AG10803 (cell line): Measurements from ENCODE around the gene ARHGAP33.

Experiments
- DNase-seq: peaks from one replicate; pipeline ENCODE4 v3.0.0; 2010; ENCODE audit warnings: low read depth
- H3K4me3 ChIP-seq: 2 replicates; pipeline ENCODE4 v1.5.1; 2011; ENCODE audit warnings: mild to moderate bottlenecking, low read length, control low read depth
- TF ChIP-seq, protein P1 (sequence below): conservative IDR thresholded peaks from 2 replicates; pipeline ENCODE4 v1.5.1; 2011; ENCODE audit warnings: mild to moderate bottlenecking, low read length, control low read depth, inconsistent platforms

Gene ARHGAP33

DNA sequence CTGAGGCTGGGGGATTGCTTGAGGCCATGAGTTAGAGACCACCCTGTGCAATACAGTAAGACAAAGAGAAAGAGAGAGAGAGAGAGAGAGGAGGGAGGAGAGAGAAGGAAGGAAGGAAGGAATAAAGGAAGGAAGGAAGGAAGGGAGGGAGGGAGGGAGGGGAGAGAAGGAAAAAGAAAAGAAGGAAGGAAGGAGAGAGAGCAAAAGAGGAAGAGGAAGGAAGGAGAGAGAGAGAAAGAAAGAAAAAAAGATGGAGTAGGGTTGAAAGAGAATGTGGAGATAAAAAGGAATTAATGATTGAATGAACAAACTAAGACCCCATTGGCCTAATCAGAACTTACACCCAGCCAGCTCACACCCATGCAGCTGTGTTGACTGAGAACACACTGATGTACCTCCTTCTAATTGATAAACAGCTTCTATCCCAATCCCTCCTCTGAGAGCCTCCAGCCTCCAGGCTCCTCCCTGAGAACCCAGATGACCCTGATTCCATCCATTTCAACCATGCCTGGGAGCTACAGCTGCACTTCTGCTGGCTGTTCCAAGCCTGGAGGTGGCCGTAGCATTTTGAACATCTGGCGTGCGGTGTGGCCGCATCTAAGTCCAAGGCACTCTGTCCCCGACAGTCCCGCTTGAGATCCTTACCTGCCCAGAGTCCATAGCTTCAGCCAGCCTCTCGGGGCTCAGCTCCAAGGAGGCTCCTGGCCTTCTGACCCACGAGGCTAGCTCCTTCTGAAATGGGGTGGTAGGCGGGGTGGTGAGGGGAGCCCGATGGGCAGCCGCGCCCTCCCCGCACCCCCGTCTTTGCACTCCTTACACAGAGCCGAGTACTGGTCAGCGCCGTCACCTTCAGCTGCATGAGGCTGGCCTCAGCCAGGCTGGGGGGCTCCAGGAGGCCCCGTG, 36.2 kb downstream of the ARHGAP33 start:
- DNase-seq = no peak
- TF ChIP-seq, protein P1, sequence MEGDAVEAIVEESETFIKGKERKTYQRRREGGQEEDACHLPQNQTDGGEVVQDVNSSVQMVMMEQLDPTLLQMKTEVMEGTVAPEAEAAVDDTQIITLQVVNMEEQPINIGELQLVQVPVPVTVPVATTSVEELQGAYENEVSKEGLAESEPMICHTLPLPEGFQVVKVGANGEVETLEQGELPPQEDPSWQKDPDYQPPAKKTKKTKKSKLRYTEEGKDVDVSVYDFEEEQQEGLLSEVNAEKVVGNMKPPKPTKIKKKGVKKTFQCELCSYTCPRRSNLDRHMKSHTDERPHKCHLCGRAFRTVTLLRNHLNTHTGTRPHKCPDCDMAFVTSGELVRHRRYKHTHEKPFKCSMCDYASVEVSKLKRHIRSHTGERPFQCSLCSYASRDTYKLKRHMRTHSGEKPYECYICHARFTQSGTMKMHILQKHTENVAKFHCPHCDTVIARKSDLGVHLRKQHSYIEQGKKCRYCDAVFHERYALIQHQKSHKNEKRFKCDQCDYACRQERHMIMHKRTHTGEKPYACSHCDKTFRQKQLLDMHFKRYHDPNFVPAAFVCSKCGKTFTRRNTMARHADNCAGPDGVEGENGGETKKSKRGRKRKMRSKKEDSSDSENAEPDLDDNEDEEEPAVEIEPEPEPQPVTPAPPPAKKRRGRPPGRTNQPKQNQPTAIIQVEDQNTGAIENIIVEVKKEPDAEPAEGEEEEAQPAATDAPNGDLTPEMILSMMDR = no peak
- no peak overlapping the region for H3K4me3 ChIP-seq

DNA sequence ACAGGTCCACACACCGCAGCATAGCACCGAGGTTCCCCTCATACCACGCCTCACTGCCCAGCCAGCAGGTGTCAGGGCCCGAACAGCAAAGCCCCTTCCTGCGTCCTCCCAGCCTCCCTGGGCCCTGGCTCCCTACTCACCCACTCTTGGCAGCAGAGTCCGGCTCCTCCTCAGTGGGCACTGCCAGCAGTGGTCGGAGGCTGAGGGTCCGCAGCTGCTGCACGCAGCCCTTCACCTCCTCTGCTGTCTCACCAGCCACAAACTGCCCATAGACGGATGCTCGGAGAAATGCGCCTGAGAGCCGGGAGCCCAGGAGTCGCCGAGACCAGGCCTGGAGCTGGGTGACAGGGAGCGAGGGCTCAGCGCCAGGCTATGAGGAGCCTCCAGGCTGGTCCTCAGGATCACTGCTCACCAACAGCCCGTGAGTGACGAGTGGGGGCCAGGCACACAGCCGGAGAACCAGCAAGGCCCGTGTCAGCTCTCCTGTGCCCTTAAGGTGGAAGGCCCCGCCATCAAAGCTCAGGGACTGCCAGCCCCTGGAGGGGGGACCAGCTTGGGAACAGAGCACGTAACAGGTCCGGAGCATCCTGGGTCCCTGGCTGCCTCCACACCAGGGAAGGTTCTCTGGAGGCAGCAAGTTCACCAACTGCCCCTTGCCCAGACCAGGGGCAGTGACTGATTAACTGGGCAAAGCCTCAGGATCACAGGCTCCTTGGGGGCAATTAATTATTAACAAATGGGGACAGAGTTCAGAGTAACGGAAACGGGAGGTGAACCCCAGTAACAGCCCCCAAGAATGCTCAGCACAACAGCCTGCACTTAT, 37.1 kb downstream of the ARHGAP33 start, which contains the start of gene PRODH2:
TSS of gene PRODH2 (minus strand) at position 626 of the 823 bp plus-strand sequence. CDS start at position 586, 40 bp downstream.
- no peak within 1 kb of the TSS for H3K4me3 ChIP-seq
- no peak for DNase-seq
- TF ChIP-seq, protein P1 = no peak

DNA sequence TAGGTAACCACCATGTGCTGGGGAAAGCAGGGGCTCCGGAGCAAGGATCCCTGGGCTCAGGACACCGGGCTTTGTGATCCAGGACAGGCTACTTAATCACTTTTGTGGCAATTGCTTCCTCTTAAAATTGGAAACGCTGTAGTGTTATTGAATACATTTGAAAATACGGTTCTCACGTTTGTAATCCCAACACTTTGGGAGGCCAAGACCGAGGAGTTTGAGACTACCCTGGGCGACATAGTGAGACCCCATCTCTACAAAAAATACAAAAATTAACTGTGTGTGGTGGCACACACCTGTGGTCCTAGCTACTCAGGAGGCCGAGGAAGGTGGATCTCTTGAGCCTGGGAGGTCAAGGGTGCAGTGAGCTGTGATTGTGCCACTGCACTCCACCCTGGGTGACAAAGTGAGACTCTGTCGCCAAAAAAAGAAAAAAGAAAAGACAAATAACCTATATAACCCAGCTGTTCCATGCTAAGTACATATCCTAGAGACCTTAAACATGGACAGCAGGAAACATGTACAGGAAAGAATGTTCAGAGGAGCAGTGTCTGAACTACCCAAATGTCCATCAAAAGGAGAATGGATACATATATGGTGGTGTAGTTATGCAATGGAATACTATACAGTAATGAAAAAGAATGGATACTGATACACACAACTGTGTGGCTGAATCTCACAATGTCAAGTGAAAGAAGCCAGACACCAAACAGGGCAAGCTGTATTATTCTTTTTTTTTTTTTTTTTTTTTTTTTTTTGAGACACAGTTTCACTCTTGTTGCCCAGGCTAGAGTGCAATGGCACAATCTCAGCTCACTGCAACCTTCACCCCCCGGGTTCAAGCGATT, 37.9 kb downstream of the ARHGAP33 start:
- DNase-seq = no peak
- TF ChIP-seq, protein P1 = no peak
- H3K4me3 ChIP-seq = no peak overlapping the region

DNA sequence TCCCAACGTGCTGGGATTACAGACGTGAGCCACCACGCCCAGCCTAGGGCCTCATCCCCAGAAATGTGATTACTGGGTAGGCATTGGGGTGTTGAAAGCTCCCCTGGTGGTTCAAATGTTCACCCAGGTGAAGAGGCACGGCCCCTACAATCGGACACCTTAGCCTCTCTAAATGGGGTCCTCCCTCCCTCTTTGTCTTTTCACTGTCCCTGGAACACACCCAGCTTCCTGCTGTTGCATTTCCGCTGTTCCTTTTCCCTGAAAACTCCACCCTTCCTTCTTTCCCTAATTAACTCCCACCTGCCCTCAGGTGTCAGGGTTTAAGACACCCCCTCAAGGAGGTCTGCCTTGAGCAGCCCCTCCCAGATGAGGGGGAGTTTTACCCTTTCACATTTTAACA, 40.9 kb downstream of the ARHGAP33 start:
- DNase-seq = no peak
- TF ChIP-seq, protein P1 = no peak
- no peak overlapping the region for H3K4me3 ChIP-seq

DNA sequence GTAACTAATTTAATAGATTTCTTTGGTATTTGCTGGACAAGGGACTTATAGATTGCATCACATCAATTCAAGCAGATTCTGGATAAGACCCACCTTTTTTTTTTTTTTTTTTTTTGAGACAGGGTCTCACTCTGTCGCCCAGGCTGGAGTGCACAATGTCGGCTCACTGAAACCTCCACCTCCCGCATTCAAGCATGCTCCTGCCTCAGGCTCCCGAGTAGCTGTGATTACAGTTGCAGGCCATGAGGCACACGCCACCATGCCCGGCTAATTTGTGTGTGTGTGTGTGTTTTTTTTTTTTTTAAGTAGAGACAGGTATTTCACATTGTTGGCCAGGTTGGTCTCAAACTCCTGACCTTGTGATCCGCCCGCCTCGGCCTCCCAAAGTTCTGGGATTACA, 41.5 kb downstream of the ARHGAP33 start:
- TF ChIP-seq, protein P1 = no peak
- no peak for DNase-seq
- H3K4me3 ChIP-seq = no peak overlapping the region

DNA sequence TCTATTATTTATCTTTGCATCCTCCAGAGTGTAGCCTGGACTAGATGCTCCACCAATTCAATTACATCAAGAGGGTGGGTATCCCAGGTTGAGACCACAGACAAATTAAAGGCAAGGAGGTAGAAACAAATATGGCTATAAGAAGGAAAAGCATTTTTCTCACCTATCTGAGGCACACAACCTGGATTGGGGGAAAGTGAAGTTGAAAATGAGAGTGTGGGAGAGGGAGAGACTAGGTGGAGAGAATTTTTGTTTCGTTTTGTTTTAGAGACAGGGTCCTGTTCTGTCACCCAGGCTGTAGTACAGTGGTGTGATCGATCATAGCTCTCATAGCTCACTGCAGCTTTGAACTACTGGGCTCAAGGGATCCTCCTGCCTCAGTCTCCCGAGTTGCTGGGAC, 43.1 kb downstream of the ARHGAP33 start:
- no peak overlapping the region for H3K4me3 ChIP-seq
- no peak for DNase-seq
- TF ChIP-seq, protein P1 = no peak
